Aorta (tissue), 5 donors: ENCODE measurements around the gene SEMA3F. TPM values are rescaled to one million over a fixed set of nuclear protein-coding genes. Genes with fewer than 3 reads are reported as not detected.

Source experiments
- ATAC-seq: fragments of 200-7000 bp; cut with Tn5 transposase; one replicate; pipeline ENCODE4 v1.9.1; 2022; ENCODE audit warnings: moderate library complexity; ENCODE audit not compliant: low FRiP score
- DNase-seq, 2 donors: peaks; one replicate each; pipeline ENCODE4 v3.0.0-alpha.2; 2020
- H3K27ac ChIP-seq, 2 donors: one replicate each; pipeline ENCODE4 v1.5.1; 2013; ENCODE audit warnings: low read length in 2 of 2, mild to moderate bottlenecking in 2 of 2, moderate library complexity in 2 of 2, control low read depth in 1 of 2, inconsistent platforms in 1 of 2, low read depth in 1 of 2
- H3K27me3 ChIP-seq, 2 donors: one replicate each; pipeline ENCODE4 v1.6.1; 2013; ENCODE audit warnings: control low read depth in 1 of 2, low read length in 1 of 2, mild to moderate bottlenecking in 1 of 2, moderate library complexity in 1 of 2; ENCODE audit not compliant: insufficient read depth in 2 of 2, control insufficient read depth in 1 of 2
- H3K36me3 ChIP-seq, 2 donors: one replicate each; pipeline ENCODE4 v1.6.1; 2013; ENCODE audit warnings: control low read depth in 1 of 2, low read length in 1 of 2, mild to moderate bottlenecking in 1 of 2; ENCODE audit not compliant: insufficient read depth in 2 of 2, control insufficient read depth in 1 of 2
- H3K4me1 ChIP-seq, 2 donors: one replicate each; pipeline ENCODE4 v1.6.1; 2013; ENCODE audit warnings: low read length in 2 of 2, control low read depth in 1 of 2, mild to moderate bottlenecking in 1 of 2, moderate library complexity in 1 of 2; ENCODE audit not compliant: insufficient read depth in 2 of 2, control insufficient read depth in 1 of 2
- H3K4me3 ChIP-seq, 2 donors: one replicate each; pipeline ENCODE4 v1.5.1; 2013; ENCODE audit warnings: low read length in 2 of 2, control low read depth in 1 of 2, mild to moderate bottlenecking in 1 of 2
- H3K9me3 ChIP-seq: one replicate; pipeline ENCODE4 v1.6.1; 2013; ENCODE audit warnings: mild to moderate bottlenecking, low read length; ENCODE audit not compliant: control insufficient read depth
- WGBS, 2 donors: extraction: QIAGEN DNeasy Blood & Tissue Kit; methylation state at CpG; one replicate each; pipeline ENCODE4 v1.1.7; 2013; 5-methylcytosine and 5-hydroxymethylcytosine counted together
- intact Hi-C, 2 donors: fragments of 100-400 bp; cut with DNase I; formaldehyde crosslinking; loops; one replicate each; pipeline versions ENCODE4 v1.14.2 to v1.15.0; 2022
- polyA plus RNA-seq, 2 donors: library from polyadenylated mRNA; stranded (reverse); fragments of 200-250 nt; gene quantifications; one replicate each; pipeline ENCODE4 v1.2.3, GENCODE V29; 2013
- total RNA-seq, 2 donors: library from RNA; stranded (reverse); fragmentation: NEBNext Ultra II Directional; extraction: Animal tissue kit (Norgen Biotek cat#: 25700); gene quantifications; one replicate each; pipeline ENCODE4 v1.2.1, GENCODE V29; 2021
- donor health status: healthy with polysubstance abuse.
- donor health status: Bipolar disorder and iron deficiency.
- donor health status: DM: no; HTN: no; CAD: no.
- donor health status: DM: no; HTN: no; CAD: no.
- donor health status: DM: yes; HTN: yes; CAD: no.

The SEMA3F gene
- total and polyA plus RNA-seq, 4 donors: 10.3 to 40.3 (median 28.3) TPM

DNA sequence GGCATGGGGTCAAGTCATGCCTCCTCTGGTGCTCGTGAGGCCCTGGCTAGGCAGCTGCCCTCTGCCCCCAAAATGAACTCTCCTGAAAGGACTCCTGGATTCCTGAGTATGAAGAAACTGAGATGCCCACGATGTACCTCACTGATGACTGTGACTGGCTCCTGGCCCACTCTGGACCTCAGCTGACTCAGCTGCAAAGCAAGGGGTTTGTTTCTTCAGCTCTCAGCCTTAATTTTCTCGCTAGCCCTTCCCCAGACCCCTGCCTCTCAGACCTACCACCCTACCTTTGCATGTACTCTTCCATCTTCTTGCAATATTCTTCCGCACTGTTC, 75.6 kb downstream of the SEMA3F start:
- H3K9me3 ChIP-seq: no peaks in the 10 kb centered on the region
- no peak for DNase-seq
- no peaks in the 10 kb centered on the region for H3K4me1 ChIP-seq
- intact Hi-C loops: no loop called here
- H3K4me3 ChIP-seq: no peak overlapping the region
- WGBS, 2 donors: 82 to 86% methylated on average over 4 of the region's 4 CpGs
- no peak overlapping the region for H3K27ac ChIP-seq
- H3K36me3 ChIP-seq: no peaks in the 10 kb centered on the region
- ATAC-seq: no peak
- H3K27me3 ChIP-seq: no peaks in the 10 kb centered on the region

GRCh38 chr3:50231581-50231980, 76.5 kb downstream of the SEMA3F start:
- DNase-seq: no peak
- no peaks in the 10 kb centered on the region for H3K27me3 ChIP-seq
- no peak for ATAC-seq
- no peaks in the 10 kb centered on the region for H3K4me1 ChIP-seq
- no peaks in the 10 kb centered on the region for H3K9me3 ChIP-seq
- intact Hi-C loops: no loop called here
- no peak overlapping the region for H3K27ac ChIP-seq
- no peaks in the 10 kb centered on the region for H3K36me3 ChIP-seq
- no peak overlapping the region for H3K4me3 ChIP-seq
- WGBS, 2 donors: 72 to 80% methylated on average over 5 of the region's 5 CpGs

DNA sequence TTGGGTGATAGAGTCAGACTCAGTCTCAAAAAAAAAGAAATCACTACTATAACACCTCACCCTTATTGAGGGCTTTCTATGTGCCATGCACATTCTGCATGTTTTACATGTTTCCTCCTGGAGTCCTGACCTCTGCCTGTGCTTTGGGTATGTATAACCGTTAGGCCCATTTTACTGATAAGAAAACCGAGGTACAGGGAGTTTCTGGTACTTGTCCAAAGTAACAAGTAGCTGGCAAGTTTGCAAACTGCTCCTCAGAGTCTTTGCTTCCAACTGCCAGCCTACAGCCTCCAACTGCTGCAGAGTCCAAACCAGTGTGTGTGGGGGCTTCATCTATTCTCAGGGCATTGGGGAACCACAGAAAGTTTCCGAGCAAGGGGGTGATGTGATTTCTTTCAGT, 77.2 kb downstream of the SEMA3F start:
- no peak overlapping the region for H3K27ac ChIP-seq
- no peaks in the 10 kb centered on the region for H3K36me3 ChIP-seq
- no peaks in the 10 kb centered on the region for H3K9me3 ChIP-seq
- DNase-seq (no peak), ATAC-seq (no peak)
- intact Hi-C loops: no loop called here
- no peaks in the 10 kb centered on the region for H3K27me3 ChIP-seq
- 53 to 60% methylated on average over 3 of the region's 3 CpGs for WGBS, 2 donors
- no peak overlapping the region for H3K4me3 ChIP-seq
- H3K4me1 ChIP-seq: no peaks in the 10 kb centered on the region

DNA sequence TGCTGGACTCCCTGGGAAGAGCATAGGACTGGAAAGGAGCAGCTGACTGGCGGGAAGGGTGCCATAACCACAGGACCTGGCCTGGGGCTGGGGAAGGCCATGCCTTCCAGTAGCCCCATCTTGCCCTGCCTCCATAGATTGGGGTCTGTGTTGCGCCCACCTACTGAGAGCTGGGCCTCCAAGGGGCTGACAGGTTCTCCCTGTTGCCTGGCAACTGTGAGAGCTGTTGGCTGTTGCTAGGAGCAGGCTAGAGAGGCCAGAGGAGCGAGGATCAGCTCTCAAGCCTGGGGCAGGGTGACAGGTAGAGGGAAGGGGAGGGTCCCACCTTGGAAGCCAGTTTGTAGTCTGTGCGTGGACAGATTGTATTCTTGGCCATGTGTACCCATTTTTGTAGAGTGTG, 78.1 kb downstream of the SEMA3F start:
- no peaks in the 10 kb centered on the region for H3K27me3 ChIP-seq
- no peaks in the 10 kb centered on the region for H3K36me3 ChIP-seq
- intact Hi-C loops: no loop called here
- H3K4me3 ChIP-seq: no peak overlapping the region
- no peak for ATAC-seq
- no peaks in the 10 kb centered on the region for H3K9me3 ChIP-seq
- H3K27ac ChIP-seq: no peak overlapping the region
- no peak for DNase-seq
- H3K4me1 ChIP-seq: no peaks in the 10 kb centered on the region
- 87 to 91% methylated on average over 4 of the region's 4 CpGs for WGBS, 2 donors

GRCh38 chr3:50235716-50236483, 80.8 kb downstream of the SEMA3F start, which contains the start of gene GNAI2:
Gene GNAI2, plus strand, starts transcription at chr3:50236204. Its CDS starts 132 bp downstream, at chr3:50236336.
- peak within 1 kb of the TSS; percentile 93 to 95 for H3K4me3 ChIP-seq
- H3K27me3 ChIP-seq: no peaks in the 10 kb centered on the region
- DNase-seq: peak; percentile 99
- no peaks in the 10 kb centered on the region for H3K9me3 ChIP-seq
- WGBS, 2 donors: 0 to 1% methylated on average over 66 to 75 of the region's 75 CpGs
- peak within 1 kb of the TSS; percentile 43 to 78 for H3K27ac ChIP-seq
- intact Hi-C loops: loop anchor here in 1 of 2 donors (2.0 kb wide), 1 partner anchor 33 kb away; the partner anchor contains the start of gene SEMA3B
- ATAC-seq: peak; percentile 96
- no peaks in the 10 kb centered on the region for H3K36me3 ChIP-seq
- no peaks in the 10 kb centered on the region for H3K4me1 ChIP-seq

DNA sequence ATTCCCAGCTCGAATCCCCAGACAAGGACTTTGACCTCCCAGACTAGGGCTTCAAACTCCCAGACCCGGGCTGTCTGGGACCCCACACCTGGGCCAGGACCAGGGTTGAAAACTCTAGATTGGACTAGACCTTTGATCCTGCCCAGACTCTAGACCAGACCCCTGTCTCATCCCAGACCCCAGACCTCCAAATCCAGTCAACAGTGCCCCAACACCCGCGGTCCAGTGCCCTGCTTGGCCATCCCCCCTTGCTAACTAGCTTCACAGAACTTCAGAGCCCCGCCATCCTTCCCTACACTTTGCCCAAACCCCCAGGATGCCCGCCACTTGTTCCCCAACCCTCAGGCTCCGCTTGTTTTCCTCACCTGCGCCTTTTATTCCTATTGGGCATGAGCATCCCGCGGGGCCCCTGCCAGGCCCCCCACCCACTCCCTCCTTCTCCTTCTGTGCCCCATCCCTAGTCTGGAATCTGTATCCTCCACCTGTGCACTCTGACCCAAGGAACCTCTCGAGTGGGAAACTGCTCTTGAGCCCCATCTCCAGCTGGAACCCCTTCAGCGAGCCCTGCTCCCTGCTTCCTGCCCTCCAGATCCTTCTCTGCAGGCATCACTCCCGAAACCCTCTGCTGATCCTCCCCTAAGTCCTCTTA, 81.5 kb downstream of the SEMA3F start:
- Histone ChIP-seq H3K36me3 (no peaks in the 10 kb centered on the region), H3K4me3 (peak overlapping the region; percentile 93 to 95), H3K27me3 (no peaks in the 10 kb centered on the region), H3K9me3 (no peaks in the 10 kb centered on the region), H3K27ac (peak overlapping the region; percentile 43 to 78), H3K4me1 (no peaks in the 10 kb centered on the region)
- intact Hi-C loops: loop anchor here in 1 of 2 donors (2.0 kb wide), 1 partner anchor 32 kb away; the partner anchor contains the start of gene SEMA3B
- WGBS, 2 donors: 0 to 1% methylated on average over 13 of the region's 13 CpGs
- ATAC-seq: no peak
- no peak for DNase-seq

- peak in 1 of 2 donors; percentile 83 for DNase-seq
- 0 to 3% methylated on average over 7 of the region's 7 CpGs for WGBS, 2 donors
- ATAC-seq: no peak
- intact Hi-C loops: loop anchor here in 1 of 2 donors (2.0 kb wide), 1 partner anchor 32 kb away; the partner anchor contains the start of gene SEMA3B
- Histone ChIP-seq H3K9me3 (no peaks in the 10 kb centered on the region), H3K27me3 (no peaks in the 10 kb centered on the region), H3K4me3 (peak overlapping the region; percentile 93 to 95), H3K27ac (peak overlapping the region in 1 of 2 donors; percentile 78), H3K36me3 (no peaks in the 10 kb centered on the region), H3K4me1 (no peaks in the 10 kb centered on the region)
These were observed 82.1 kb downstream of the SEMA3F start for GRCh38 chr3:50237133-50237651.

GRCh38 chr3:50237754-50238548, 82.8 kb downstream of the SEMA3F start:
- ATAC-seq (peak; percentile 78), DNase-seq (peak; percentile 96)
- peaks cover 0 to under 1% of the 10 kb centered on the region in 2 donors for H3K4me1 ChIP-seq
- H3K36me3 ChIP-seq: no peaks in the 10 kb centered on the region
- no peaks in the 10 kb centered on the region for H3K9me3 ChIP-seq
- peak overlapping the region; percentile 93 to 95 for H3K4me3 ChIP-seq
- intact Hi-C loops: loop anchor here in 1 of 2 donors (2.0 kb wide), 1 partner anchor 31 kb away; the partner anchor contains the start of gene SEMA3B
- H3K27me3 ChIP-seq: no peaks in the 10 kb centered on the region
- 0 to 1% methylated on average over 28 to 31 of the region's 31 CpGs for WGBS, 2 donors
- H3K27ac ChIP-seq: peak overlapping the region; percentile 46 to 91
